Activated T-helper 9 cell treated with anti-CD3 and anti-CD28 coated beads, Interleukin-2, amount 50 U/mL, for 16 hours (primary cell): ENCODE results near the gene FGF13.

Source experiments
- DNase-seq: peaks from one replicate; pipeline ENCODE4 v3.0.0-alpha.2; 2020; ENCODE audit warnings: low read depth

The FGF13 gene

DNA sequence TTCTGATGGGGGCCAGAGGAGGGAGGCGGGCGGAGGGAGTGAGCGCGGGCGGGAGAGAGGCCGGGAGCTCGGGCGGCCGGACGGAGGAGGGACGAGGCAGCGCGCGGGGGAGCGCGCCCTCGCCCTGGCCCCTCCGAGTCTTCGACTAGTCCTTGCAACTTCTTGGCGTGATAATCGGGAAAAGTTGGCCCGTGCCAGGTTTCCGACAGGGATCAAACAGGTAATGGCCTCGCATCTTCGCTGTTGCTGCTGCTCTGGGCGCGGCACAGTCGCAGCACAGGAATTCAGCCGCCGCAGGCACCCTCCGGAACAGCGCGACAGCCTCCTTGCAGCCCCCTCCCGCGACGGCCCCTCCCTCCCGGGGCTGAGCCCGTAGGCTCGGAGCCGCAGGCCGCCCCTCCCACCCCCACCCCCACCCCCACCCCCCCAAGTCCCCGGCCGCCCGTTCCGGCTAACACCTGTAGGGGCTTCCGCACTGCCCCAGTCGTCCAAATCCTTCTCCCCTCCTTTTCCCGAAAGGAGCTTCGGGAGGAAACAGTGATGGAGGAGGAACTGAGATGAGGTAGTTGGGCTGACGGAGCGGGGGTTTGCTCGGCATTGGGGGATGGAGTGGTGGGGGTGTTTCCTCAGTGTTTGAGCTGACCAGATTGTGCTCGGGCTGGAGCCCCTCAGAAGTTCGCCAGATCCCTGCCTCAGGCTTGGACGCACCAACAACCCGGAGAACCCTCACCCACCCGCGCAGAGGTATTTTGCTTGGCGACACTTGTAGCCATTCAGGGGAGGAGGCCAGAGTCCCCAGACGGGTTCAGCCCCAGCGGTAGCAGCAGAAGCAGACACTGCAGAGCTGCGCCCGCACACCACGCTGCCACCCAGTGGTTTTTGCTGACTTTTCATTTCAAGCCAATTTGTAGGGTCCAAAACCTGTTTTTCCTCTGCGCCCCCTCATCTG is at the start of gene FGF13:
FGF13 (minus strand) TSS at position 319 of the 949 bp plus-strand sequence. CDS start 714 bp downstream, outside the sequence.
- no peak for DNase-seq

DNA sequence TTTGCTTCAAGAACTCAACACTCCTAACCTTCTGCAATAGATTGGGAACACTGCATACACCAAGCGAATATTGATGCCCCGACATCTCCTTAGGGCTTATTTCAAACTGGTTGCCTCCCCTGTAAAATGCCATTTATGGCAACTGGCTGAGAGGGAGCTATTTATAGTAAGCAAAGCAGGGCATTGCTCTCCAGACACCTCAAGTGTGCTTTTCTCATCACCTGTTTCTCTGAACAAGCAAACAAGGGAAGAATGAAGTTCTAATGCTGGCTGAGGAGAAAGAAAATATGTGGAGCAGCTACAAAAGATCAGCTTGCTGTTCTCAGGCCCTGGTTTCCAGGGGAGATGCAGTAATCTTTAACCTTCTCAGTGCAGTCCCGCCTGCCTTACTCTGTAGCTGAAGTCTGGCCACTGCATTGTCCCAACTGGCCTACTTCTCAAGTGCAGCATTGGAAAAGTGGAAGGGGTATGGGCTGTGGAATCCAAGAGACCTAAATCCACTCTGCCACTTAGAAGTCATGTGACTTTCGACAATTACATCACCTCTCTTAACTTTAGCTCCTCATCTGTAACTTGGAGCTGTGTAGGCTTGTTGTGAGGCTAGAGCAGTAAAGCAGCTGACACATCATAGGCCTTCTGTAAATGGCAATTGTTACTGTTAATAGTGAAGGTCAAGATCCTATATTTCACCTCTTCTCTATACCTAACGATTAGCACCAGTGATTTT is 47.9 kb upstream of the FGF13 start:
- no peak for DNase-seq

- DNase-seq: no peak
Measured at GRCh38 chrX:138756234-138756633, 44.7 kb upstream of the FGF13 start.

DNA sequence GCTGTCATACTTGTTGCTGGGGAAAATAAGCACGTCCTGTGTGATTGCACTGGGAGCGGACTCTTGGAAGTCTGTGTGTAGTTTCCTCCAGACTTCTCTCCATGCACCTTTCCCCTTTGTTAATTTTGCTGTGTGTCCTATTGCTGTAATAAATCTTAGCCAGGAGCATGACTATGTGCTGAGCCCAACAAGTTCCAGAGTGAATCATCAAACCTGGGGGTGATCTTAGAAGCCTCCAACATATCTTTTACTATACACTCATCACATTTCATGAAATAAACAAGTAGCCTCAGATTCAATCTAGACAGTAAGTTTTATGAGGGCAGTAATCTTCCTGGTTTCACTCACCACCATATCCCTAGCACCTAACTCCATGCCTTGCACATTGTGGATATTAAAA is 43.3 kb upstream of the FGF13 start:
- DNase-seq: no peak

DNA sequence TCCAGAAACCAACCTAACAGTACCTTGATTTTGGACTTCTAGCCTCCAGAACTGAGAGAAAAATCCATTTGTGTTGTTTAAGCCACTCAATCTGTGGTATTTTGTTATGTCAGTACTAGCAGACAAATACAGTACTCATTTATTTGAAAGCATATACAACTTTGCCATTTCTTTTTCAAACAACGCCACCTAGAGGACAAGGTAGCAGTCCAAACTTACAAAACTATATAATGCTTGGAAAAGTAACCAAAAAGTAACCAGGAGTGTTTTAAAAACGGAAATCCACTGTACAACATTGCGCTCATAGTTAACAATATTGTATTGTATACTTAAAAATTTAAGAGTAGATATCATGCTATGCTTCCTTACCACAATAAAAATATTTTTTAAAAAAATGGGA is 37.0 kb upstream of the FGF13 start:
- DNase-seq: no peak

- DNase-seq: no peak
Measured at GRCh38 chrX:138745196-138745595, 33.7 kb upstream of the FGF13 start.

DNA sequence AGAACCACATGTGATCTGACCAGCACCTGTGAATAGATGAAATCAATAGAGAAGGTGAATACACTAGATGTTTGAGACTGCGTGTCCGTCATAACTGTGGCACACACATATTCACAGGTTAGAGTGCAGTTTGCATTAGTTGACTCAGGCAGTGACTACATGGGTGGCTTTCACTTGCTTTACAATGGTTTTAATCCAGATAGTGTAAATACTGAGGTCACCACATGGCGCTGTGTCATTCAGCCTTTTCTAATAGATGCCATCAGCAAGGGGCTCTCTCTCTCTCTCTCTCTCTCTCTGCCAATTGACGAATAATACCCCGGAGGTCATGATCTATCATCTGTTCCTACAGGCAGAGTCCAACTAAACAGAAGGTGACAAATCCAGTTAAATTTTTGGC is 30.7 kb upstream of the FGF13 start:
- DNase-seq: no peak

DNA sequence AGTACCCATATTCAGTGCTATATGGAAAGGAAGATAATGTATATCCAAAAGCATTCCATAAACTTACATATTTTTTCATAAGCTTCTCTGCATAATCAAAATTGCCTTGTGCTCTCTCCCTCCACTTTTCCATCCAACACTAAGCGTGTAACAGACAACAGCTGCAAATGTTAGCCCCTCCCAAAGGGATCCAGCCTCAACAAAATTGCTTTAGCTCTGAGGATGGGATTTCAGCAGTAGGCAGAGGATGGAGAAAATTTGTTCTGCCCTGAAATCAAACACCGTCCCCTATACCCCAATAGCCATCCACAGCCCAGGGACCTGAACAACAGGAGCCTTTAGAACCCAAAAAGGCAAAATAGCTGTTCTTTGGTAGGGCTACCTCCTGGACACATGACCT is 28.8 kb upstream of the FGF13 start:
- DNase-seq: no peak

- DNase-seq: no peak
Measured at GRCh38 chrX:138723301-138723700, 11.8 kb upstream of the FGF13 start.

GRCh38 chrX:138719396-138719795 is 7.9 kb upstream of the FGF13 start:
- DNase-seq: no peak

GRCh38 chrX:138718941-138719340 is 7.4 kb upstream of the FGF13 start:
- DNase-seq: no peak

GRCh38 chrX:138710866-138711341 is 613 bp downstream of the FGF13 start:
- no peak for DNase-seq

DNA sequence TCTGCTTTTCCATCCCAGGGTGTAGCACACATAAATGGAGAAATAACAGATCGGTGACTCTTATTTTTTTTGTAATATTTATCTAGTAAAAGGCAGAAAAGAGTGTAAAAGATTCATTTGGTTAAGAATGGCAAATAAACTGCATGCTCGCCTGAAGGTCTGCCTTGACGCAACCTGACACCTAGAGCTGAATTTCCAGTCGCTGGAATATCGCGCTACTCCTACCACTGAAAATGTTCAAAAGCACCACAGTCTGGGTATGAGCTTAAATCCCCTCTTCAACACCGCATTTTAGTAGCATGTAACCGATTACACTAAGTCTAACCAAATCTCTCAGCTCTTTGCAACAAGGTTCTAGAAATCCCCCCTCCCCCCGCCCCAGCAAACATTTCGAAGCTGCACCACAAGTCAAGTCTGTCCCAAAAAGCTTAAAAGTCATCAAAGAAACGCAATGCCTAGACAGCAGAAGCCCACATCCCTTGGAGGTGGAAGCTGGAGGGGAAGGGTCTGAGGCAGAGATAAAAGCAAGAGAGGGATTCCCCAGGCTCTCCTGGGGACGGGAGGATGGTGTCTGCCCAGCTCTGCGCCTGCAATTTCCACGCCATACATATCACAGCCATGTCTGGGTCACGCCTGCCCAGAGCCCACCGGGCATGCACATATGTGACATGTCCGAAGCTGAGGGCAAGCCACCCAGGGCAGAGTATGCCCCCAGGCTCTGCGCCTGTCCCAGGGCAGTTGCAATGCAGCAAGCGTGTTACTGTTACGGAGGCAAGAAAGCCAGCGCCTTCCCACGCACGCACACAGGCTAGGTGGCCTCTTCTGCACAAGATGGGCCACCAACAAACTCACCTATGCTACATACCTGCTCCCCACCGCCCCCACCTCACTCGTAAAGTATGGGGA is 1.4 kb downstream of the FGF13 start:
- no peak for DNase-seq

DNA sequence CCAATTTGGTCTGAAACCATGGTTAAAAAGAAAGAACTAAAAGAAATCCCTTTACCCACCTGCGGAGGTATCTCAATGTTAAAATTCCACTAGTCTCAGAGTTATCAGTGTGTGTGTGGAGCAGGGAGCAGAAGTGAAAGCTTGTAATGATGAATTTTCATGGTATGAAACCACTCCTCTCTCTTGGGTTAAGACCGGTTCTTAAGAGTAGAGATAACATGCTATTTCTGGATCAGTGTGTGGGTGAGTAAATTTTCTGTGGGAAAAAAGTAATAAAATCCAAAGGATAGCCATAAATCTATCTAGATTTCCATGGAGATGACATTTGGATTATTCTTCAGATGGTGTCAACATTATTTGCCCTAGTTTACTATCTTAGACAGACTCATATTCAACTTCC is 3.2 kb downstream of the FGF13 start:
- no peak for DNase-seq

GRCh38 chrX:138704596-138704995 is 6.9 kb downstream of the FGF13 start:
- no peak for DNase-seq

DNA sequence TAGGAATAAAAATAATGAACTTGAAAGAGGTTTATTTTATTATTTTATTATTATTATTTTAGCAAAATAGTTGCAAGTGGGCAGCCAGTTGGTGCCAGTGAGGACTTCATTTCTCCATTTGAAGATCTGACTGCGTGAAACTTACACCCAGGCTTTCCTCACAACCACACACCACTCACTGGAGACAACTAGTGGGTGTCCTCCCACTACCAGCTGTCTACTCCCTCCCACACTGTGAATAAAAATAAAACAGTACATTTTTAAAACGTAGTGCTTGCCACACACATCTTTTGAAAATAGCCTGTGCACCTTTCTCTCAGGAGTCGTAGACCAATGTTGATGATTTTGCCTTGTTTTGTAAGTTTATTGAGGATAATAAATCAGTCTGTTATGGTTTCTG is 7.4 kb downstream of the FGF13 start:
- DNase-seq: no peak

GRCh38 chrX:138692591-138692990 is 18.9 kb downstream of the FGF13 start:
- DNase-seq: no peak

- no peak for DNase-seq
Measured at GRCh38 chrX:138691186-138691585, 20.3 kb downstream of the FGF13 start.

- no peak for DNase-seq
Measured at GRCh38 chrX:138690591-138690990, 20.9 kb downstream of the FGF13 start.

DNA sequence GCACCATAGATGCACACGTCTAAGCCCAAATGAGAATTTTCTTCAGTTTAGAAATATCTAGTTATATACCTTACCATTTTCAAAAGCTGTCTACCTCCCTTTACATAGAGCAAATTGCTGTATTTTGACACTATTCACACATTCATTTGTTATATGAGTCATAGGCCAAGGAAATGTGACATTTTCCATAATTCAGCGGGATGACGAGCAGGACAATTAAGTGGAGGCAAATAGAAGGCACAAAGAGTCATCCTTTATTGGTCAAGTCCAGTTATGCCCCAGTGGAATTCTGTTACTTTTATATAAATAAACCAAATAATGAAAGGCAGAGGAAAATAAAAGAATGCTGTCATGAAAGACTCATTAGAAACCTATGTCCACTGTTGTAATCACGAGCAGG is 27.9 kb downstream of the FGF13 start:
- DNase-seq: no peak

DNA sequence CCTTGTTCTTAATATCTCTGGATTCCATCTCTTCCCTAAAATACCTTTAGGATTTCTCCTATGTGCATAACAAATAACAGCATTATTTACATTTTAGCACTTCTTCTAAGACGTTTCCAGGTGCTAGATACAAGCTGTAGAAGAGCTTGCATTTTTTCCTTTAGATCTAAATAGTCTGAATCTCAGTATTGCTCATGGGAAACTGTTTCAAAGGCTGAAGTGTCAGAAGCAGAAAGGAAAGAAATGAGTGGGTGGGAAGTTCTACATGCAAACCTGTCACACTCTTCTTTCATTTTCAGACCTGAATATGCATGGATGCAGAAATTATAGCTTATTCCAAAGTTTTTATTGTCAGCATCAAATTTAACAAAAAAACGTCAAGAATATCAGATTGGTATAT is 41.8 kb downstream of the FGF13 start:
- DNase-seq: no peak

DNA sequence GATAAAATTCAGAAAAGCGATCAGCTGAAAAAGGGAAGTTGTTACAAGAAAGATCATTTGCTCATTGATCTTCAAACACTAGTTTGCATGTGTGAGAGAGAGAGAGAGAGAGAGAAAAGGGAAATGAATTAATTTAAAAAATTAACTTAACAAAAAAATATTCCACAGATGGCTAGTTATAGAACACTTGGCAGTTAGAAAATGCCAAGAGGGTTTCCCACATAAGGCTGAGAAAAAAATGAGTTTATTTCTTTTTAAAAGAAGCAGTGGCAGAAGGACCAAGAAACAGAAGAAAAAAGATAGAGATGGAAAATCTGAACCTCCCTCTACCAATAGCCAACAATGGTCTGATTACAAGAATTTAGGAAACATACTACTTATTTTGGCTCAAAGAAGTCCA is 47.1 kb downstream of the FGF13 start:
- DNase-seq: no peak
